ENCODE data around the gene COQ2. TPM values are rescaled to one million over a fixed set of nuclear protein-coding genes. Genes with fewer than 3 reads are reported as not detected.
A peak's percentile ranks its signal among the peaks of the same experiment; 100 is the strongest.
"Not testable (repeated sequence)": the region's sequence is repeated elsewhere in the genome, so short reads cannot be mapped to it uniquely, and the experiment has no call there.

Gene COQ2
- total RNA-seq, 1 donor from 2014 or later: 22.5 TPM

DNA sequence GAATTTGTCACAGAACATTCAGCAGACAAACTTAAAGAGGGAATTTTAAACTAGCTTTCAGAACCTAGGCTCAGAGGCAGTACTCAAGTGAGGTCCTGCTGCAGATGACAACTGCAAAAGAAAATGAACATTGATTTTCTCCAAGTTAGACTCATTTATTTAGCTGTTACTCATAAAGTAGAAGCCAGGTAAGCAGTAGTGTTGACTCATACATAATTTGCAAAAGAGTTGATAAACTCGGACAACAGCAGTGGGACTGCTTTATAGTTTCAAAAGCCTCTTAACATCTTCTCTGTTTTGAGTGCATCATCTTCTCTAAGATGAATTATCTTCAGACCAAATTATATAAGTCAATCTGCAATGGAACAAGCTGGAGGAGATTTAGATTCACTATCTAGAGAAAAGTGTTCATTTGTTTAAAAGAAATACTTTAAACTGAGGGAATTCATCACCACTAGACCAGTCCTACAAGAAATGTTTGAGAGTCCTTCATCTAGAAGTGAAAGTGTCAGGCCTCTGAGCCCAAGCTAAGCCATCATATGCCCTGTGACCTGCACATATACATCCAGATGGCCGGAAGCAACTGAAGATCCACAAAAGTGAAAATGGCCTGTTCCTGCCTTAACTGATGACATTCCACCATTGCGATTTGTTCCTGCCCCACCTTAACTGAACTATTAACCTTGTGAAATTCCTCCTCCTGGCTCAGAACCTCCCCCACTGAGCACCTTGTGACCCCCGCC, 49.5 kb downstream of the COQ2 start:
- no peaks in the 10 kb centered on the region for H3K9me3 Mint-ChIP-seq
- H3K36me3 Mint-ChIP-seq (ENCODE audit: low read depth): peaks cover 20% of the 10 kb centered on the region
- peak overlapping the region; percentile 86 for H3K27ac Mint-ChIP-seq
- DNase-seq (ENCODE audit: low spot score): no peak
- H3K4me3 Mint-ChIP-seq: peak overlapping the region; percentile 62
- intact Hi-C loops (cut with micrococcal nuclease): loop anchor here (1.0 to 5.0 kb wide), 9 partner anchors 16 to 368 kb away; partner anchors contain the start of genes HELQ, MRPS18C and PLAC8
- peaks cover 27% of the 10 kb centered on the region for H3K27me3 Mint-ChIP-seq (ENCODE audit: insufficient read depth)
- peaks cover 73% of the 10 kb centered on the region for H3K4me1 Mint-ChIP-seq (ENCODE audit: low read depth)

DNA sequence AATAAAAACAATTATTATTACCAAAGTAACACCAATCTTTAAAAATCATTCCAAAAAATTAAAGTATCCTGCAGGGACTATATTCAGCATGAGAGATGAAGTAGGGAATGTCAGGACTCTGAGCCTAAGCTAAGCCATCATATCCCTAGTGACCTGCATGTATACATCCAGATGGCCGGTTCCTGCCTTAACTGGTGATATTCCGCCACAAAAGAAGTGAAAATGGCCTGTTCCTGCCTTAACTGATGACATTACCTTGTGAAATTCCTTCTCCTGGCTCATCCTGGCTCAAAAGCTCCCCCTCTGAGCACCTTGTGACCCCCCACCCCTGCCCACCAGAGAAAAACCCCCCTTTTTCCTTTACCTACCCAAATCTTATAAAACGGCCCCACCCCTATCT, 50.2 kb downstream of the COQ2 start:
- intact Hi-C loops (cut with micrococcal nuclease): loop anchor here (2.0 kb wide), 1 partner anchor 42 kb away; no protein-coding TSS in a partner anchor

DNA sequence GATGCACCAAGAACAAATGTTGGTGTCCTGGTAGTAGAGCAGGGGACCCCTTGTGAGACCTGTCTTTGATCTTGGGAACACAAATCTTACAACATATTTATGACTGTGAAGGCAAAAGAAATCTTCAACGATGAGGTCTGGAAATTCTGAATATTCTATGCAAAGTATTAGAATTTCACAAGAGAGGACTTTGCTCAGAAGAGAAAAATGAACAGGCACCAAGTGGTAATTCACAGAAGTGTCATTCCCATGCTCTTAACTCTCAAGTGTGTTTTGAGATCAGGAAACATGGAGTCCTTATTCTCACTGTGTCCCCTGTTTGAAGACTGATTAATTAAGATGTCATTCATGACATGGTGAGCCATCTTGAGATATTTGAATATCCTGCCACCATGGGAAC, 52.5 kb downstream of the COQ2 start:
- intact Hi-C loops (cut with micrococcal nuclease): no loop called here
- Mint-ChIP-seq H3K9me3 (no peaks in the 10 kb centered on the region), H3K36me3 (ENCODE audit: low read depth) (peaks cover 18% of the 10 kb centered on the region), H3K27me3 (ENCODE audit: insufficient read depth) (peaks cover 14% of the 10 kb centered on the region), H3K4me1 (ENCODE audit: low read depth) (peaks cover 59% of the 10 kb centered on the region), H3K27ac (peak overlapping the region; percentile 69), H3K4me3 (peak overlapping the region; percentile 52)
- no peak for DNase-seq (ENCODE audit: low spot score)

More for the DNA sequence above, 50.2 kb downstream of the COQ2 start:
- Mint-ChIP-seq H3K4me3 (peak overlapping the region; percentile 62), H3K27me3 (ENCODE audit: insufficient read depth) (peaks cover 27% of the 10 kb centered on the region), H3K36me3 (ENCODE audit: low read depth) (peaks cover 21% of the 10 kb centered on the region), H3K4me1 (ENCODE audit: low read depth) (peaks cover 71% of the 10 kb centered on the region), H3K27ac (peak overlapping the region; percentile 86)
- not testable (repeated sequence) for H3K9me3 Mint-ChIP-seq; DNase-seq (ENCODE audit: low spot score)

DNA sequence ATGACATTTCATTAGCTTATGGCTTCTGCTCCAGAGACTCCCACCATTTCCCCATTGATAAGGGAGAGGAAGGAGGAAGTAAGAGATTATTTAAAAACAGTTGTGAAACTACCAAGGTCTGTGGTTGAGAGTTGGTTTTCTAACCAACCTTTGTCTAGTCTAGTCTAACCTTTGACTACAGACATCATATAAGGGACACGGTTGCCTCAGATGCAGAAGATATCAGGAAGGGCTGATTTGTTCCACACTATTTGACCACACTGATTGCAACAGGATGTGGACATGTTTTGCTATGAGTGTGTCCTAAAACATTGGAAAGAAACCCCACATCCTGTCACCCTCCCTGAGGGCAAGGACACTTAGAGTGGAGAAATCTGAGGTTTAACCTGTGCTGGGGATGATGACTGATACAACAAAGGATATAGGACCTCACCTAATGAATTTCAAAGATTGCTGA, 53.0 kb downstream of the COQ2 start:
- Mint-ChIP-seq H3K27me3 (ENCODE audit: insufficient read depth) (peaks cover 11% of the 10 kb centered on the region), H3K27ac (peak overlapping the region; percentile 69), H3K9me3 (no peaks in the 10 kb centered on the region), H3K4me3 (peak overlapping the region; percentile 52), H3K36me3 (ENCODE audit: low read depth) (peaks cover 23% of the 10 kb centered on the region), H3K4me1 (ENCODE audit: low read depth) (peaks cover 59% of the 10 kb centered on the region)
- intact Hi-C loops (cut with micrococcal nuclease): loop anchor here (1.0 to 2.0 kb wide), 6 partner anchors 12 to 326 kb away; no protein-coding TSS in a partner anchor
- peak; percentile 63 for DNase-seq (ENCODE audit: low spot score)

DNA sequence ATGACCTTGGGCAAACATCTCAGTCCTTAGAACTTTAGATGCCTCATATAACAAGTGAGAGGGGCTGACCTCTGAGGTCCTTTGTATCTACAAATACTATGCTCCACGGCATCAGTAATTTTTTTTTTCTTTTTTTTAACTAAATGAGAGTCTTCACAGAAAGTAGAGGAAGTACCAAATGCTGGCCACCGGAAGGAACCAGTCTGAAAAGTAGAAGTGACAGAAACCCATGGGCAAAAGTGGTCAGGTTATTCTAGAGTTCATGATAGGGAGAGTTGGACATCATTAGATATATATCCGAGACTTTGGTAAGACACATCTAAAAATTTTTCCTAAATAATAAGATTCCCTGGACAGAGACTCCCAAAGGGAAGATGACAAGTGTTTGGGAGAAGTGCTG, 53.7 kb downstream of the COQ2 start:
- H3K27me3 Mint-ChIP-seq (ENCODE audit: insufficient read depth): peaks cover 11% of the 10 kb centered on the region
- intact Hi-C loops (cut with micrococcal nuclease): loop anchor here (1.0 to 2.0 kb wide), 6 partner anchors 12 to 326 kb away; no protein-coding TSS in a partner anchor
- DNase-seq (ENCODE audit: low spot score): no peak
- H3K27ac Mint-ChIP-seq: no peak overlapping the region
- H3K4me3 Mint-ChIP-seq: no peak overlapping the region
- H3K4me1 Mint-ChIP-seq (ENCODE audit: low read depth): peaks cover 57% of the 10 kb centered on the region
- no peaks in the 10 kb centered on the region for H3K9me3 Mint-ChIP-seq
- peaks cover 25% of the 10 kb centered on the region for H3K36me3 Mint-ChIP-seq (ENCODE audit: low read depth)

DNA sequence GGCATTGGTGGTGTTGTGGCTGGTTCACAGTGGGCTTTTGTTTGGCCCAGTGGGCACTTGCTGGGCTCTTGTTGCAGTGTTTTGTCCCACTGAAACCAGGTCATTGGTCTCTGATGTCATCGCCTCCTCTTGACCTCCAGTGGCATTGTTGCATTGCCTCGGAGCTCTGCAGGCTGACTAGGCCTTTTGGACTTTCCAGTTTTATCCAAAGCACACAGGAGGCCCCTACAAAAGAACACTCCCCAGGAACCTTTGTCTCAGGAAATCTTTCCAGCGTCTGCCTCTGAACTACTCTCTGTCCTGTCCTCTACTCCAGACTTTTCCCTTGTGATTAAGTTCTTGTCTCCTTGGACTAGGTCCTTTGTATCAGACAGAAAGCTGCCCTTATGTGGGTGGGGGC, 54.8 kb downstream of the COQ2 start:
- peaks cover 57% of the 10 kb centered on the region for H3K4me1 Mint-ChIP-seq (ENCODE audit: low read depth)
- H3K36me3 Mint-ChIP-seq (ENCODE audit: low read depth): peaks cover 27% of the 10 kb centered on the region
- no peaks in the 10 kb centered on the region for H3K9me3 Mint-ChIP-seq
- no peak overlapping the region for H3K4me3 Mint-ChIP-seq
- peaks cover 13% of the 10 kb centered on the region for H3K27me3 Mint-ChIP-seq (ENCODE audit: insufficient read depth)
- intact Hi-C loops (cut with micrococcal nuclease): loop anchor here (2.0 kb wide), 1 partner anchor 111 kb away; no protein-coding TSS in a partner anchor
- no peak overlapping the region for H3K27ac Mint-ChIP-seq
- no peak for DNase-seq (ENCODE audit: low spot score)

DNA sequence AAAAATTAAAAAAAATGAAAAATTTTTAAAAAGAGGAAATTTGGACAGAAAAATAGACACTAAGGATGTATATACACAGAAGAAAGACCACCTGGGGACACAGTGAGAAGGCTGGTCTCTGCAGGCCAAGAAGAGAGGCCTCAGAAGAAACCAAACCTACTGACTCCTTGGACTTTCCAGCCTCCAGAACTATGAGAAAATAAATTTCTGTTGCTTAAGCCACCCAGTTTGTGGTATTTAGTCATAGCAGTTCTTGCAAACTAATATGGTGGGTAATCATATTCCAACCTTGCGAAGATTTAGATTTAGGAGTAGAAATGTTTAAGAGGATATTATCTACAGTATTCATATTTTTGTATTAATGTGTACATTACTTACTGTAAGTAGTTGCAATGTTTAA, 56.4 kb downstream of the COQ2 start:
- Mint-ChIP-seq H3K27me3 (ENCODE audit: insufficient read depth) (peaks cover 14% of the 10 kb centered on the region), H3K36me3 (ENCODE audit: low read depth) (peaks cover 28% of the 10 kb centered on the region), H3K27ac (no peak overlapping the region)

DNA sequence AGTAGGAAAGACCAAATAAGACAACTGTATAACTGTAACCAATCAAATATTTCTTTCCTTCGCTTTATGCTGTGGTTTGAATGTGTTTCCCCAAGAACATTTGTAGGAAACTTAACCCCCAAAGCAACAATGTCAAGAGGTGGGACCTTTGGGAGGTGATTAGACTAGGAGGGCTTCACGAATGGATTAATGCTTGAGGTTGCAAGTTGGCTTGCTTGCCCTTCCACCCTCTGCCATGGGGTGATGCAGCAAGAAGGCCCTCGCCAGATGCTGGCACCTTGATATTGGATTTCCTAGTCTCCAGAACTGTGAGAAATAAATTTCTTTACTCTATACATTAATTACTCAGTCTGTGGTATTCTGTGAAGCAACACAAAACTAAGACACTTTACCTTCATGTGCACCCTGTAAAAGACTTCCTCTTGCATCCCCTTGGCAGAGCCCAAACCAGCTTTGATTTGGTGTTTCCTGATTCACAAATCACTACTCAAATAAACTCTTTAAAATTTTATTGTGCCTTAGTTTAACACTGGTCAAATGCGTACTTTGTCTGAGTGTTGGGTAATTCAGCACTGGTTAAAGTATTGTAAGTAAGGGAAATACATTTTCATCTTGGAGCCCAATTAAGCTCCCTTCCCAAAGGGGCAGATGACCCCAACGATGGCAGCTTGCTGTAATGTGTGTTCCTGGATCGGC, 59.9 kb downstream of the COQ2 start:
- no peak overlapping the region for H3K4me3 Mint-ChIP-seq
- no peak for DNase-seq (ENCODE audit: low spot score)
- peaks cover 11% of the 10 kb centered on the region for H3K27me3 Mint-ChIP-seq (ENCODE audit: insufficient read depth)
- H3K9me3 Mint-ChIP-seq: peaks cover 3% of the 10 kb centered on the region
- peaks cover 23% of the 10 kb centered on the region for H3K36me3 Mint-ChIP-seq (ENCODE audit: low read depth)
- H3K27ac Mint-ChIP-seq: no peak overlapping the region
- peaks cover 58% of the 10 kb centered on the region for H3K4me1 Mint-ChIP-seq (ENCODE audit: low read depth)
- intact Hi-C loops (cut with micrococcal nuclease): no loop called here

More for the DNA sequence above, 56.4 kb downstream of the COQ2 start:
- H3K4me1 Mint-ChIP-seq (ENCODE audit: low read depth): peaks cover 66% of the 10 kb centered on the region
- no peak overlapping the region for H3K4me3 Mint-ChIP-seq
- intact Hi-C loops (cut with micrococcal nuclease): no loop called here
- no peak for DNase-seq (ENCODE audit: low spot score)
- peaks cover 1% of the 10 kb centered on the region for H3K9me3 Mint-ChIP-seq

DNA sequence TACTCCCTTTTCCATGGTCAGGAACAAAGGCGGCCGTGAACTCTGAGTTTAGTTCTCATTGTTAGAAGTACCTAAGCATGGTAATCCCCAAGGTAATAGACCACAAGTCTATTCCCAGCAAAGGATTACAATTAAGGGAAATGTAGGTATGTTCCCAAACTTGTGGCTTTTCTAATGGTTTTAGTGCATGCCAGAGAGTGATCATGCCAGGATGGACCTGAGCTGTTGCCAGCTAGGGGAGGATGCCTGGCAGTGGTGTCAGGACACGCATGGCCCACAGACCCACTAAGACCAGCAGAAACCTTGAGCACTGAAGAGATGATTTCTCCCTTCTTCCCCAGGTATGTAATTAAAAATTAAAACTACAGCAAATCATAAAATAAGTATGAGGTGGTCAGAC, 60.8 kb downstream of the COQ2 start:
- Mint-ChIP-seq H3K9me3 (peaks cover 3% of the 10 kb centered on the region), H3K36me3 (ENCODE audit: low read depth) (peaks cover 23% of the 10 kb centered on the region), H3K27me3 (ENCODE audit: insufficient read depth) (peaks cover 11% of the 10 kb centered on the region), H3K4me3 (no peak overlapping the region), H3K4me1 (ENCODE audit: low read depth) (peaks cover 67% of the 10 kb centered on the region), H3K27ac (no peak overlapping the region)
- no peak for DNase-seq (ENCODE audit: low spot score)
- intact Hi-C loops (cut with micrococcal nuclease): no loop called here

DNA sequence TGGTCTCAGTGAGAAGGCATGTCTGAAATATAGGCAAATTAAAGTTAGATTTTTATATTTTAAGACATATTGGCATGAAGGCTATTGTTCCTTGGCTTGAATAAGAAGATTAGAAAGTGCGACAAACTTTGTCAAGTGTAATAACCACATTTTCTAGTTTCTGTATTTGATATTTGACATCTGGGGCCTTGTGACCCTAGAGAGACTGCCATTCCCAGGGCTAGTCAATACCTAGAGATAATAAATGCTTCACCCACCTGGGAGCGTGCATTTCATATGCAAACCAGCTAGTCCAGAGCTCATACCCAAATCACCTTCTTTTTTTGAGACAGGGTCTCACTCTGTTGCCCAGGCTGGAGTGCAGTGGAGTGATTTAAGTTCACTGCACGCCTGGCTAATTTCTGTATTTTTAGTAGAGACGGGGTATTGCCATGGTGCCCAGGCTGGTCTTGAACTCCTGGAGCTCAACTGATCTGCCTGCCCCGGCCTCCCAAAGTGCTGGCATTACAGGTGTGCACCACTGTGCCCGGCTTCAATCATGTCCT, 62.6 kb downstream of the COQ2 start:
- H3K4me1 Mint-ChIP-seq (ENCODE audit: low read depth): peaks cover 84% of the 10 kb centered on the region
- intact Hi-C loops (cut with micrococcal nuclease): no loop called here

DNA sequence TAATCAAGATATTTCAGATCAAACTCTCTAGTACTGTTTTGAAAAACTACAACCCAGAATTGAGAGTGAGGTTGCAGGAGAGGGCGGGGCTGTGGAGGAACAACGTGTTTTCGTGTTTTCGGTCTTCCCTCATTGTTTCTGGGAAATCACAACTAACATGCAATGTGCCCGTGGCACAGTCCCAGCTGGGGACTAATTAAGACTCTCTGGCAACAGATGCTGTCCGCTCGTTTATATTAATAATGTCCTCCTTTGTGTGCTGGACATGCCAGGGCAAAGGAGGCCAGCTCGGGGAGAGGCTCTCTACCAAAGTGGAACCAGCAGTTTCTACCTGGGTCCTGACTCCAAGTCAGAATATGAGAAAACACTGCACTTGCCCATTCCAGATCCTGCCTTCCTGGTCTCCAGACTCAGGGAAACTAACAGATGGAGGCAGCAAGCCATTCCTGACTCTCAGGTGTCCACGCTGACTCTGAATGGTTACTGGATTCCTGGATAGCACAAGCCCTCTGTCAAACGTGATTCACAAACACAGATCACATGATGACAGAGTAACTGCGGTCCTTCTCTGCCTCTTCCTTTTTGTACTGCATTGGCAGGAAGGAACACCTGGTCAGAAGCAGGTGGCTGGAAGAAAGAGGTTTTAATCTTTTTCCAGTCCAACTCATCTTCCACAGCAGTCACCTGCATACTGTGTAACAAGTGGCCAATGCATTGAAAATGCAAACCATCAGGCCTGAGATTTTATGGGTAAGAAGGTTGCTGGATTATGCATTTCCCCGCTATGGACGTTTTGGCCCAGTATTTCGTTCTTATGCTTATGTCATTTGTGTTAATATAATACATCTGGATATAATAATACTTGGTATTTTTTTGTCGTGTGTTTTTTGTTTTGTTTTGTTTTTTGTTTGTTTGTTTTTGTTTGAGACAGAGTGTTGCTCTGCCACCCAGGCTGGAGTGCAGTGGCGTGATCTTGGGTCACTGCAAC, 65.0 kb downstream of the COQ2 start:
- H3K9me3 Mint-ChIP-seq: peaks cover 3% of the 10 kb centered on the region
- H3K4me1 Mint-ChIP-seq (ENCODE audit: low read depth): peaks cover 84% of the 10 kb centered on the region
- H3K27me3 Mint-ChIP-seq (ENCODE audit: insufficient read depth): peaks cover 6% of the 10 kb centered on the region
- H3K27ac Mint-ChIP-seq: peak overlapping the region; percentile 91
- H3K36me3 Mint-ChIP-seq (ENCODE audit: low read depth): peaks cover 15% of the 10 kb centered on the region
- peak overlapping the region; percentile 66 for H3K4me3 Mint-ChIP-seq
- DNase-seq (ENCODE audit: low spot score): peak; percentile 51
- intact Hi-C loops (cut with micrococcal nuclease): loop anchor here (1.0 to 10.0 kb wide), 13 partner anchors 12 to 1725 kb away; partner anchors contain the start of genes ENOPH1, HNRNPD, HNRNPDL and LIN54

More for the DNA sequence above, 62.6 kb downstream of the COQ2 start:
- H3K36me3 Mint-ChIP-seq (ENCODE audit: low read depth): peaks cover 19% of the 10 kb centered on the region
- H3K27me3 Mint-ChIP-seq (ENCODE audit: insufficient read depth): peaks cover 11% of the 10 kb centered on the region
- no peak overlapping the region for H3K27ac Mint-ChIP-seq
- H3K9me3 Mint-ChIP-seq: peaks cover 3% of the 10 kb centered on the region
- H3K4me3 Mint-ChIP-seq: no peak overlapping the region
- DNase-seq (ENCODE audit: low spot score): no peak

All from activated T-helper 1 cell treated with anti-CD3 and anti-CD28 coated beads, Interleukin-12 subunit alpha, Interleukin-12 subunit beta, Interleukin-2, Interleukin-4 antibody, amounts not matched to agents 30 ng/mL and 10 ng/mL and 1 ng/mL, durations not matched to agents 14 hours and 24 hours and 36 hours (primary cell).